ENCODE data around the gene HERC4.
"Not testable (repeated sequence)": the region's sequence is repeated elsewhere in the genome, so short reads cannot be mapped to it uniquely, and the experiment has no call there.

Gene HERC4

GRCh38 chr10:67976292-67977245 is 98.5 kb downstream of the HERC4 start:
- H3K4me2 ChIP-seq: no peak overlapping the region

GRCh38 chr10:67975871-67976270 is 99.2 kb downstream of the HERC4 start:
- Histone ChIP-seq H2AFZ (ENCODE audit: low read depth) (no peak overlapping the region), H3K4me1 (ENCODE audit: low read depth, poor library complexity, severe bottlenecking) (peaks cover 4% of the 10 kb centered on the region), H3K27me3 (ENCODE audit: insufficient read depth, low read depth) (no peaks in the 10 kb centered on the region), H3K36me3 (ENCODE audit: insufficient read depth) (no peaks in the 10 kb centered on the region; the same call in 1 of the 2 replicates), H4K20me1 (ENCODE audit: insufficient read depth) (no peaks in the 10 kb centered on the region), H3K9ac (no peak overlapping the region), H3K4me2 (no peak overlapping the region), H3K79me2 (ENCODE audit: insufficient read depth, low read depth) (no peaks in the 10 kb centered on the region), H3K27ac (no peak overlapping the region), H3K4me3 (IDR thresholded peaks at IDR 0.05; ENCODE audit: insufficient read depth, low read depth, low read length) (no peak overlapping the region)
- TF ChIP-seq CTCF (conservative IDR thresholded peaks at IDR 0.05; ENCODE audit: low read depth, low read length): no peak

More at GRCh38 chr10:67976292-67977245, 98.5 kb downstream of the HERC4 start:
- no peak overlapping the region for H3K4me3 ChIP-seq (IDR thresholded peaks at IDR 0.05; ENCODE audit: insufficient read depth, low read depth, low read length)
- peaks cover 4% of the 10 kb centered on the region for H3K4me1 ChIP-seq (ENCODE audit: low read depth, poor library complexity, severe bottlenecking)
- no peaks in the 10 kb centered on the region for H3K27me3 ChIP-seq (ENCODE audit: insufficient read depth, low read depth)
- H2AFZ ChIP-seq (ENCODE audit: low read depth): no peak overlapping the region
- no peak for TF ChIP-seq CTCF (conservative IDR thresholded peaks at IDR 0.05; ENCODE audit: low read depth, low read length)
- no peaks in the 10 kb centered on the region for H4K20me1 ChIP-seq (ENCODE audit: insufficient read depth)
- no peaks in the 10 kb centered on the region; the same call in 1 of the 2 replicates for H3K36me3 ChIP-seq (ENCODE audit: insufficient read depth)
- H3K79me2 ChIP-seq (ENCODE audit: insufficient read depth, low read depth): no peaks in the 10 kb centered on the region
- no peak overlapping the region for H3K9ac ChIP-seq
- no peak overlapping the region for H3K27ac ChIP-seq

GRCh38 chr10:67971311-67971710 is 103.8 kb downstream of the HERC4 start:
- Histone ChIP-seq H4K20me1 (ENCODE audit: insufficient read depth) (no peaks in the 10 kb centered on the region), H3K79me2 (ENCODE audit: insufficient read depth, low read depth) (no peaks in the 10 kb centered on the region), H3K9ac (no peak overlapping the region), H3K4me2 (no peak overlapping the region), H3K4me3 (IDR thresholded peaks at IDR 0.05; ENCODE audit: insufficient read depth, low read depth, low read length) (no peak overlapping the region), H3K4me1 (ENCODE audit: low read depth, poor library complexity, severe bottlenecking) (peaks cover 4% of the 10 kb centered on the region), H3K27ac (no peak overlapping the region), H3K27me3 (ENCODE audit: insufficient read depth, low read depth) (no peaks in the 10 kb centered on the region), H2AFZ (ENCODE audit: low read depth) (no peak overlapping the region), H3K36me3 (ENCODE audit: insufficient read depth) (0 out of 2 replicates have a peak, but pooled peaks cover 3% of the 10 kb centered on the region)
- no peak for TF ChIP-seq CTCF (conservative IDR thresholded peaks at IDR 0.05; ENCODE audit: low read depth, low read length)

- Histone ChIP-seq H3K9ac (no peak overlapping the region), H3K27me3 (ENCODE audit: insufficient read depth, low read depth) (no peaks in the 10 kb centered on the region), H3K36me3 (ENCODE audit: insufficient read depth) (0 out of 2 replicates have a peak, but pooled peaks cover 3% of the 10 kb centered on the region)
Observed at GRCh38 chr10:67969875-67970274, 105.2 kb downstream of the HERC4 start.

GRCh38 chr10:67966035-67966434 is 109.0 kb downstream of the HERC4 start:
- not testable (repeated sequence) for H3K4me3 ChIP-seq (IDR thresholded peaks at IDR 0.05; ENCODE audit: insufficient read depth, low read depth, low read length); H3K36me3 ChIP-seq (ENCODE audit: insufficient read depth); H2AFZ ChIP-seq (ENCODE audit: low read depth); H3K27me3 ChIP-seq (ENCODE audit: insufficient read depth, low read depth); H4K20me1 ChIP-seq (ENCODE audit: insufficient read depth); H3K27ac ChIP-seq; H3K79me2 ChIP-seq (ENCODE audit: insufficient read depth, low read depth); H3K9ac ChIP-seq; H3K4me2 ChIP-seq; H3K4me1 ChIP-seq (ENCODE audit: low read depth, poor library complexity, severe bottlenecking)

More at GRCh38 chr10:67969875-67970274, 105.2 kb downstream of the HERC4 start:
- Histone ChIP-seq H4K20me1 (ENCODE audit: insufficient read depth) (no peaks in the 10 kb centered on the region), H3K4me2 (no peak overlapping the region), H3K27ac (no peak overlapping the region), H2AFZ (ENCODE audit: low read depth) (no peak overlapping the region), H3K4me3 (IDR thresholded peaks at IDR 0.05; ENCODE audit: insufficient read depth, low read depth, low read length) (no peak overlapping the region), H3K79me2 (ENCODE audit: insufficient read depth, low read depth) (no peaks in the 10 kb centered on the region), H3K4me1 (ENCODE audit: low read depth, poor library complexity, severe bottlenecking) (no peaks in the 10 kb centered on the region)
- no peak for TF ChIP-seq CTCF (conservative IDR thresholded peaks at IDR 0.05; ENCODE audit: low read depth, low read length)

Measured in KMS-11 (cell line).